ENCODE measurements around the gene YWHAE.
A peak's percentile ranks its signal among the peaks of the same experiment; 100 is the strongest.

YWHAE gene

DNA sequence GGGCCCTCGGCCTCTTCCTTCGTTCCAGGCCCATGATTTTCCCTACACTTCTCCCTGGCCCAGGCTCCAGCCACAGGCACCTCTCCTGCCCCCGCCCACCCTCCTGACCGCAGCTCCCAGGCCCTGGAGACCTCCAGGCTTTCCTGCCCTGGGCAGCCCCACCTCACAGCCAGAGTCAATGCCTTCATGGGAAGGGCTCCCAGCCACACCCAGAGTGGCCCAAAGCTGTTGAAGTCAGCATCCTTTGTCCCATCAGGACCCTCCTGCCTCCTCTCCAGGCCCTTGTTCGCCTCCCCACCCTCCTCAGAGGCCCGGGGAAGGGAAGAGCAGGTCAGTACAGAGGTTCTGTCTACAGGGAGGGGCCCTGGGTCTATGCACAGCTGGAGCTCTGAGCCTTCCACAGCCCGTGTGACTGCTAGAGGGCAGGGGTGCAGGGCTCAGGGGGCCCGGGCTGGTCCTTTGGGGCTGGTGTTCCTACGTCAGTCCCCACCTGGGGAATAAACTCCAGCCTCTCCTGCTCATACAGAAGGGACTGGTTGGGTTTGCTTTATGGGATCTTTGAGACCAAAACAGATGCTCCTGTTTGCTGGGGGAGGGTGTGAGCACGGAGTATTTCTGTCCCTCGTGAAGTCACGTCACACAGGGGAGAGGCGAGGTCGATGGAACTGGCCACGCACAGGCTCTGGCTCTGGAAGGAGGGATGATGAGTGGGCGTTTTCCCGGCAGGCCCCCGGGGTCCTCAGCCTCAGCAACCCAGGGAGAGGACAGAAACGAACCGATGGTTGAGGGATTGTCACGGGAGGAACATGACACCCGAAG lies 100.3 kb downstream of the YWHAE start:
- H3K27me3 Mint-ChIP-seq (ENCODE audit: low read depth, poor library complexity) = peaks cover 37% of the 10 kb centered on the region
- no peak overlapping the region for H3K4me3 Mint-ChIP-seq
- TF ChIP-seq, protein P1, sequence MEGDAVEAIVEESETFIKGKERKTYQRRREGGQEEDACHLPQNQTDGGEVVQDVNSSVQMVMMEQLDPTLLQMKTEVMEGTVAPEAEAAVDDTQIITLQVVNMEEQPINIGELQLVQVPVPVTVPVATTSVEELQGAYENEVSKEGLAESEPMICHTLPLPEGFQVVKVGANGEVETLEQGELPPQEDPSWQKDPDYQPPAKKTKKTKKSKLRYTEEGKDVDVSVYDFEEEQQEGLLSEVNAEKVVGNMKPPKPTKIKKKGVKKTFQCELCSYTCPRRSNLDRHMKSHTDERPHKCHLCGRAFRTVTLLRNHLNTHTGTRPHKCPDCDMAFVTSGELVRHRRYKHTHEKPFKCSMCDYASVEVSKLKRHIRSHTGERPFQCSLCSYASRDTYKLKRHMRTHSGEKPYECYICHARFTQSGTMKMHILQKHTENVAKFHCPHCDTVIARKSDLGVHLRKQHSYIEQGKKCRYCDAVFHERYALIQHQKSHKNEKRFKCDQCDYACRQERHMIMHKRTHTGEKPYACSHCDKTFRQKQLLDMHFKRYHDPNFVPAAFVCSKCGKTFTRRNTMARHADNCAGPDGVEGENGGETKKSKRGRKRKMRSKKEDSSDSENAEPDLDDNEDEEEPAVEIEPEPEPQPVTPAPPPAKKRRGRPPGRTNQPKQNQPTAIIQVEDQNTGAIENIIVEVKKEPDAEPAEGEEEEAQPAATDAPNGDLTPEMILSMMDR (IDR thresholded peaks at IDR 0.05) = no peak
- no peak for DNase-seq
- H3K9me3 Mint-ChIP-seq = no peaks in the 10 kb centered on the region
- H3K4me1 Mint-ChIP-seq = peaks cover 45% of the 10 kb centered on the region
- no peaks in the 10 kb centered on the region for H3K36me3 Mint-ChIP-seq (ENCODE audit: low read depth)
- no peak overlapping the region for H3K27ac Mint-ChIP-seq

DNA sequence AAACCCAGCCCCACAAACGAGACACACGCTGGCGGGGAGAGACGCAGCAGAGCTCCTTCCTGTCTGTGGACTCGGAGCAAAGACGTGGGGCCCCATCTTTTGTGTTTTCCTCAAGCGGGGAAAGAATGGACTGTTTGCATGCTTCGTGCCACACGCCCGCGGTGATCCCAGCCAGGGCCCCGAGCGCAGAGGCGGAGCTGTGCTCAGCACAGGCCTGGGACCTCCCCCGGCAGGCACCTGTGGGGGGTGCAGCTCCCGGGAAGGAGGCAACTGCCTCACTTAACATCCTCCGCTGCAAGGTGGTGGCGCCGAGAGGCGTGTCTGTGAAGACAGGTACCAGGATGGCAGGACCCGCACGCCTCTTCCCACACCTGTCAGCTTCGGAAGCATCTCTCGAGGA lies 101.4 kb downstream of the YWHAE start:
- no peak overlapping the region for H3K4me3 Mint-ChIP-seq
- peaks cover 41% of the 10 kb centered on the region for H3K4me1 Mint-ChIP-seq
- H3K36me3 Mint-ChIP-seq (ENCODE audit: low read depth) = no peaks in the 10 kb centered on the region
- no peaks in the 10 kb centered on the region for H3K9me3 Mint-ChIP-seq
- peak; percentile 67 for DNase-seq
- H3K27ac Mint-ChIP-seq = no peak overlapping the region
- TF ChIP-seq, protein P1 (IDR thresholded peaks at IDR 0.05) = no peak
- H3K27me3 Mint-ChIP-seq (ENCODE audit: low read depth, poor library complexity) = peaks cover 44% of the 10 kb centered on the region
